ENCODE measurements around the gene SLC18A3. TPM values are rescaled to one million over a fixed set of nuclear protein-coding genes. Genes with fewer than 3 reads are reported as not detected.

The SLC18A3 gene
- total RNA-seq, 1 donor from 2014 or later: not detected

DNA sequence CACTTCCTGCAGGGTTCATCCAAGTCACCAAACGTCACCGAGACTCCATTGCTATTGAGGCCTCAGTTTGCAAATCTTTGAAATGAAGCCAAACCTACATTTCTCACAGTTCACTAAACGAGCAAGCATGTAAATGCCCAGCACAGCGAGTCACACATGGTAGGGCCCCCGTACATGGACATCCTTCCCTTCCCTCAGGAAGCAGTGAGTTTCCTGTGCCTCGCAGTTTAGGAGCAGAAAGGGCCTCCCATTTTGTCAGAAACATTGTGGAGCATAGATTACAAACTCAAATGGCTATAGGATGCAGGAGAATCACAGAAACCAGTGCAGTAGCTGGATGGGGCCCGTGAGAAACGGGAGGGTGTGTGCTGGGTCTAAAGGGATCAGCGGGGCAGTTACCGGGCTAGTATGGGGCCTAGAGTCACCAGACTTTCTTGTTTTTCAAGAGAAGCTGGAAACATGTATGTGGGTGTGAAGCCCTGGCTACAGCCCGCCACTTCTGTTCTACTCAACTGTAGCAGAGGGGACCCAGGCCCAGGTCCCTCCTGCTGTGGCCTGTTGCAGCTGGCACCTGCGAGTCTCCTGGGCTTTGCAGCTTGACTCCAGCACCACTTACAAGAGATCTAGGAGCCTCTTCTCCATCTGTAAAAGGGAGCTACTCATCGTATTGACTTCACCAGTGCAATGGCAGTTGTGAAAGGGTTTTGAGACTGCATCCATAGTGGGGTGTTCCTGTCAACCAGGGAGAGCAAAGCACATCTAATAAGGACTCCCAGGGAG is 14.2 kb upstream of the SLC18A3 start:
- peak; percentile 79 for DNase-seq (ENCODE audit: low spot score)

DNA sequence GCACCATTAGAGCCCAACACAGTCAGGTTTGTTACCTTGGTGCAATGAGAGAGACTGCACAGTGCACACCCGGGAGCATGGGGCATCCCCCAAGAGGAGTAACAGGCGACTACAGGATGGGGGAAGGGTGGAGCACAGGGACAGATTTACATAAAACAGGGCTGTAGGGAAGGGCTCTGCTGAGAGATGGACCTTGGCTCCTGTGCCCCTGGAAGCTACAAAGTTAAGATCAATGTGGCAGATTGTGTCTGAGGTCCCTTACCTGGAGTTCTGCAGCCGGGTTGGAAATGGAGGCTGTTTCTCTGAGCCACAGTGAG is 13.7 kb upstream of the SLC18A3 start:
- DNase-seq (ENCODE audit: low spot score): peak; percentile 67

- DNase-seq (ENCODE audit: low spot score): peak; percentile 81
Measured at GRCh38 chr10:49596836-49597235, 13.3 kb upstream of the SLC18A3 start.

- DNase-seq (ENCODE audit: low spot score): no peak
Measured at GRCh38 chr10:49597426-49598163, 12.5 kb upstream of the SLC18A3 start.

DNA sequence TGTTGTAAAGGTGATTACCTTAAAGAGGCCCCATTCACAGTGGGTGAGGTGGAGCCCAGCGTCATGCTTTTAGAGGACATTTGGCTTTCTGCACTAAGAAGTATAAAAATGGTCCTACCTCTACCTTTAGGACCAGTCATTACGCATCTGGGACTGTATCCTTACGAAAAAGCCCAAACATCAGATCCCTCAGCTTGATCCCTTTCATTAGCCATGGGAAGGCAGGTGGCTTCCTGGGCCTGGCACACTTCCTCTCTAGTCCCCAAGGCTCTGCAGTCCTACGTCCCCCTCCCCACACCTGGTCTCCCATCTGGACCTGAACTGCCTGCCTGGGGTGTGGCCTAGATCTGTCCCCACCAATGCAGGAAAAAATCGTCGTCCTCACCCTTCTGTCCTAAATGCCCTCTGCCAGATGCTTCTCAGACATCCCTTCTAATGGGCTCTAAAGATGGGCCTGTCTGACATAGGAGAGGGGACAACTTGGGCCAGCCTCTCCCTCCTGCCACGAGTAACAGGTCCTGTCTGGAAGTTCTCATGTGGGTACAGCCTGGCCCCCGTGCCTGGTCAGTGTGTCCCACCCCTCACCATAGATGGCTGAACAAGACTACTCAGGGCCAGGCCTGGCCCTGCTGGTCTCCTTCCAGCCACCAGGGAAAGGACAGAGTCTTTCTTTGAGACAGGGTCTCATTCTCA is 11.8 kb upstream of the SLC18A3 start:
- DNase-seq (ENCODE audit: low spot score): peak; percentile 72

DNA sequence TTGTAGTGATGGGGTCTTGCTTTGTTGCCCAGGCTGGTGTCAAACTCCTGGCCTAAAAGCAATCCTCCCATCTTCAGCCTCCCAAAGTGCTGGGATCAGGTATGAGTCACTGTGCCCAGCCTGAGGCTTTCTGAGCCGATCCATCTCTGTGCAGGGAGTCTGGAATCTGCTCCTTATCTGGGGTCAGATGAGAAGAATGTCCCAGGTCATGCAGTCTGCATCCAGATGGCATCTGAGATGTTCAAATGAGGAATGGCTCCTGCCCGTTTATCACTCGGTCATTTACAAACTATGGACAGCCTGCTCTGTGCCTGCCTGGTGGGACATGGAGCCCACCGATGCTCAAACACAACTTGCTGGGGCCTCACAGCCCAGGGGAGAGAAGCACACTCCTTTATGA is 11.1 kb upstream of the SLC18A3 start:
- DNase-seq (ENCODE audit: low spot score): no peak

- no peak for DNase-seq (ENCODE audit: low spot score)
Measured at GRCh38 chr10:49599546-49599945, 10.6 kb upstream of the SLC18A3 start.

DNA sequence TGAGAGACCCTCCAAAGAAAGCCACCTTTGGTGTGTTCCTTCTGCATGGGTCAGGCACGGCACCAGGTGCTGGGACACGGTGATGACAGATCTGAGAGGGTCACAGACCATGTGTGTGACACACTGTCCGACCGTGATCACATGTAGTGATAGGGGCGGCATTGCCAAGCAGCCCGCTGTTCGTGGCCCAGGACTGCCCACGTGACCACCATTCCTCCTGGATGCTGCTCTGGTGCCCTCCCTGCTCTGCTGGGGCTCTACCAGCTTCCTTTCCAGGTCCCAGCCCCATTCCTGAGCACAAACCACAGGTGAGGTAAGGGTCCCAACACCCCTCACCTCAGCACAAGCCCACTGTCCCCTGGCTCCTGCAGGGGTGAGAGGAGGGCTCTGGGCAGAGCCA is 10.1 kb upstream of the SLC18A3 start:
- DNase-seq (ENCODE audit: low spot score): no peak

GRCh38 chr10:49600781-49601400 is 9.2 kb upstream of the SLC18A3 start:
- DNase-seq (ENCODE audit: low spot score): no peak

DNA sequence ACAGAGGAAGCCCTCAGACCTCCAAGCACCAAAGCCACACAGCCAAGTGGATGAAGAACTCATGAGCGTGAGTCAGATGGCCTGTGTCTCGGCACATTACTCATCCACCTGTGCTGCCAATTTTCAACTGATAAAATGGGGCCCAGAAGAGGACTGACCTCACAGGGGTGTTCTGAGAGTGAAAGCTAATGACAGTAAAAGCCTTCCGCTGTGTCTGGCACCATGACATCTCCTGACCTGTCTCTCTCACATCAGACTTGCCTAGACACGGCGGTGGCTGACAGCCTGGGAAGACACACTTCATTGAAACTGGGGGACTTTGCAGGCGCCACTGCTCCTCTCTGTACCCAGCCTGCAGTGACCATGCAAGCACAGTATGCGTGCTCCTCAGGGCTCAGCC is 8.3 kb upstream of the SLC18A3 start:
- peak; percentile 64 for DNase-seq (ENCODE audit: low spot score)

GRCh38 chr10:49602380-49603023 is 7.6 kb upstream of the SLC18A3 start:
- peak; percentile 37 for DNase-seq (ENCODE audit: low spot score)

- peak; percentile 67 for DNase-seq (ENCODE audit: low spot score)
Measured at GRCh38 chr10:49605216-49605938, 4.7 kb upstream of the SLC18A3 start.

DNA sequence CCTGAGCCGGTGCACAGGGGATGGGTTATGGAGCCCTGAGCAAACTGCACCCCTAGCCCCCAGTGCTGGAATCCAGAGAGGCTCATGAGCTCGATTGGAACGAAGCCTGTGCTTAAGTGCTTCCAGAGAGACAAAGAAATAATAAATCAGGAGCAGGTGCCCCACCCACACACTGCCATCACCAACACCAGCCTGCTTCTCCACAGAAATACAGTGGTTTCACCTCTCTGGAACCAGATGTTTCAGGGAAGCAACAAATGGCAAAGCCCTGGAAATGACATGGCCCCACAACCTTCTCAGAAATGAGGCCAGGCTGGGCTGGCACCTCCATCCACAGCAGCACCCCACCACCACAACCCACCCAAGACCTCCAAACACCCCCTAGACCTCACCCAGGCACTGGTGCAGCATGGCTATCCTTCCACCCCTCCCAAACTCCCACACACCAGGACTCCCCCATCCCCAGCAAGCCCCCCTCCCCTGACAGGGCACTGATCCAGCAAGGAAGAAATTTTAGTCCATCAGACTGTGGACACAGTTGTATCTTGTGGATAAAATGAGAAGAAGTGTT is 4.1 kb upstream of the SLC18A3 start:
- peak; percentile 11 for DNase-seq (ENCODE audit: low spot score)

DNA sequence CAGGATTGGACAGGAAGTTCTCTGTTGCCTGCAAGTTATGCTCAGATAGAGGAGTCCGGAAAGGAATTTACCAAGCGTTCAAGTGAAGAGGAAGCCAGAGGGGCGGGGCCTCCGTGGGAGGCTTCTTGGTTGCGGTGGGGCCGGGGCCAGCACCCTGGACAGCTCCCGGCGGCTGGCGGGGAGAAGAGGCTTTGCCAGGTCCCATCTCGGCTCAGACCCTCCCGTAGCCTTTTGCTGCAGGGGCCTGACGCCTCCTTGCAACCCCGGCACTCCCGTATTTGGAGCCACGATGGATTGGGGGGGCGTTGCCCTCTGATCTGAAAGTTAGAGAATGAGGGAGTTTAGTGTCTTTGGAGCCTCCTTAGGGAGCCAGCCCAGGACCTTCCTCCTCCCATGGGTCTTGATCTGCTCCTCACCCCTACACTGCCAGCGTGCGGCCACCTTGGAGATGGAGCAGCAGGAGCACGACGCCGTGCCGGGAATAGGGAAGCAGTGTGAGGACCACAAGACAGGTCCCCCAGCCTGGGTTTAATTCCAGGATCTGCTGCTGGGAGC is 3.1 kb upstream of the SLC18A3 start:
- peak; percentile 79 for DNase-seq (ENCODE audit: low spot score)

GRCh38 chr10:49608166-49609005 is 1.7 kb upstream of the SLC18A3 start:
- DNase-seq (ENCODE audit: low spot score): peak; percentile 59

- peak; percentile 87 for DNase-seq (ENCODE audit: low spot score)
Measured at GRCh38 chr10:49609006-49609282, 1.2 kb upstream of the SLC18A3 start.

GRCh38 chr10:49609283-49610113 is 612 bp upstream of the SLC18A3 start:
- DNase-seq (ENCODE audit: low spot score): peak; percentile 77

GRCh38 chr10:49610458-49611165 is 502 bp downstream of the SLC18A3 start:
- DNase-seq (ENCODE audit: low spot score): peak; percentile 74
